Right lobe of liver (tissue), 6 donors: Measurements from ENCODE around the gene TFF3. TPM values are rescaled to one million over a fixed set of nuclear protein-coding genes. Genes with fewer than 3 reads are reported as not detected.

Experiments
- ATAC-seq, 4 donors: fragments of 200-7000 bp; cut with Tn5 transposase; one replicate each; pipeline ENCODE4 v1.9.1; 2020; ENCODE audit warnings: mild to moderate bottlenecking in 4 of 4, moderate library complexity in 4 of 4
- DNase-seq, 3 donors: peaks; one replicate each; pipeline ENCODE4 v3.0.0-alpha.2; 2020
- H3K27ac ChIP-seq, 3 donors: fragments of 200-600 bp; one replicate each; pipeline ENCODE4 v1.8.0; 2022
- H3K27me3 ChIP-seq, 2 donors: fragments of 200-600 bp; one replicate each; pipeline ENCODE4 v1.8.0; 2022
- H3K36me3 ChIP-seq, 4 donors: fragments of 200-600 bp; sonication (generic) in 1 of 4; one replicate each; pipeline versions ENCODE4 v1.5.1 to v1.8.0; 2017 to 2022; ENCODE audit warnings: control low read depth in 1 of 4
- H3K4me1 ChIP-seq, 4 donors: fragments of 200-600 bp; sonication (generic) in 1 of 4; one replicate each; pipeline versions ENCODE4 v1.5.1 to v1.8.0; 2017 to 2022; ENCODE audit warnings: control low read depth in 1 of 4
- H3K4me3 ChIP-seq, 3 donors: fragments of 200-600 bp; one replicate each; pipeline ENCODE4 v1.8.0; 2022
- H3K9me3 ChIP-seq, 4 donors: fragments of 200-600 bp; sonication (generic) in 1 of 4; one replicate each; pipeline versions ENCODE4 v1.5.1 to v1.8.0; 2017 to 2022; ENCODE audit warnings: control low read depth in 1 of 4
- POLR2A ChIP-seq: fragments of 450-650 bp; IDR thresholded peaks from one replicate; pipeline ENCODE4 v1.6.1; 2017; ENCODE audit warnings: antibody characterized with exemption, mild to moderate bottlenecking
- WGBS: methylation state at CpG from one replicate; pipeline ENCODE4 v1.1.6; 2018; ENCODE audit warnings: low coverage, low lambda C conversion rate; ENCODE audit not compliant: insufficient coverage; ENCODE audit errors: missing lambda C conversion rate; 5-methylcytosine and 5-hydroxymethylcytosine counted together
- intact Hi-C, 2 donors: fragments of 100-400 bp; cut with DNase I; formaldehyde crosslinking; loops; one replicate each; pipeline versions ENCODE4 v1.11.2 to v1.14.1; 2022
- total RNA-seq, 6 experiments: library from RNA; depleted of rRNA in 2 of 6; stranded (reverse); fragments of >200 nt in 2 of 6; fragmentation: NEBNext Ultra II Directional in 3 of 6; extraction: Animal tissue kit (Norgen Biotek cat#: 25700) in 3 of 6; gene quantifications; one replicate each; pipeline versions ENCODE4 v1.1.0 to v1.2.4, GENCODE V29; 2016 to 2023
- TF ChIP-seq, protein P1 (sequence below), 4 donors: fragments of 200-600 bp in 3 of 4; fragments of 450-650 bp in 1 of 4; IDR thresholded peaks; one replicate each; pipeline versions ENCODE4 v1.5.1 to v1.8.0; 2016 to 2022; ENCODE audit warnings: antibody characterized with exemption in 4 of 4, mild to moderate bottlenecking in 2 of 4
- donor health status: DM: no; HTN: yes; CAD: no.
- donor health status: DM: no; HTN: no; CAD: no.
- donor health status: DM: no; HTN: no; CAD: no.
- donor health status: DM: no; HTN: yes; CAD: no.
- donor health status: DM: no; HTN: yes; CAD: no.

Gene TFF3
- total RNA-seq, 6 experiments from 2014 or later = 0.88 to 6.8 (median 2.5) TPM

DNA sequence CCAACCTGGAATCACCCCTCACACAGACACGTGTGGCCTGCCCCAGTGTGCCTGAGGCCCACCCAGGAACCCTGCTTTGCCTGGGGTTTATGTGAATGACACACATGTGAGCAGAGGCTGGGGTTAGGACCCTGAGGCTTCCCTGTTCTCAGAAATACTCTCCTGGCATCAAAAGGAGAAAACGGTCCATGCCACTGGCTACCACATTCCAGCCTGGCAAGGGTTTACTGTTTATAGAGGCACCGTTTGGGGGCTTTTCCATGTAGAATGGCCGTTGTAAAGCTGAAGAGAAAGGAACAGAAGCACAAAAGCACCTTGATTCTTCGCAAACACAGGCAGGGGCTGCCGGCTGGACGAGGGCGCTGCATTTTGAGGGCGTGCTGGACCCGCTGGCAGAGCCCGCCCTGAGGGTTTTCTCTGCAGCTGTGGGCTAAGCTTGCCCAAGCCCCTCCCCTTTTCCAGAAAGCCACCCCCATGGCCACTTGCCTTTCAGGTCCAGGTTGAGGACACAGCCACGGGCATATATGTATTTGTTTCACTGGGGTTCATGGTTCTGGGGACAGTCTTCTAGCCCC is 13.0 kb downstream of the TFF3 start:
- Histone ChIP-seq H3K4me3 (no peak overlapping the region), H3K27me3 (no peaks in the 10 kb centered on the region), H3K36me3 (no peaks in the 10 kb centered on the region), H3K27ac (peak overlapping the region in 2 of 3 donors; percentile 37 to 67), H3K4me1 (no peaks in the 10 kb centered on the region), H3K9me3 (no peaks in the 10 kb centered on the region)
- ATAC-seq (no peak), DNase-seq (no peak)
- 39% methylated on average over 5 of the region's 12 CpGs for WGBS
- no peak for TF ChIP-seq POLR2A
- TF ChIP-seq, protein P1, sequence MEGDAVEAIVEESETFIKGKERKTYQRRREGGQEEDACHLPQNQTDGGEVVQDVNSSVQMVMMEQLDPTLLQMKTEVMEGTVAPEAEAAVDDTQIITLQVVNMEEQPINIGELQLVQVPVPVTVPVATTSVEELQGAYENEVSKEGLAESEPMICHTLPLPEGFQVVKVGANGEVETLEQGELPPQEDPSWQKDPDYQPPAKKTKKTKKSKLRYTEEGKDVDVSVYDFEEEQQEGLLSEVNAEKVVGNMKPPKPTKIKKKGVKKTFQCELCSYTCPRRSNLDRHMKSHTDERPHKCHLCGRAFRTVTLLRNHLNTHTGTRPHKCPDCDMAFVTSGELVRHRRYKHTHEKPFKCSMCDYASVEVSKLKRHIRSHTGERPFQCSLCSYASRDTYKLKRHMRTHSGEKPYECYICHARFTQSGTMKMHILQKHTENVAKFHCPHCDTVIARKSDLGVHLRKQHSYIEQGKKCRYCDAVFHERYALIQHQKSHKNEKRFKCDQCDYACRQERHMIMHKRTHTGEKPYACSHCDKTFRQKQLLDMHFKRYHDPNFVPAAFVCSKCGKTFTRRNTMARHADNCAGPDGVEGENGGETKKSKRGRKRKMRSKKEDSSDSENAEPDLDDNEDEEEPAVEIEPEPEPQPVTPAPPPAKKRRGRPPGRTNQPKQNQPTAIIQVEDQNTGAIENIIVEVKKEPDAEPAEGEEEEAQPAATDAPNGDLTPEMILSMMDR (IDR thresholded peaks at IDR 0.05) = no peak
- intact Hi-C loops = no loop called here

DNA sequence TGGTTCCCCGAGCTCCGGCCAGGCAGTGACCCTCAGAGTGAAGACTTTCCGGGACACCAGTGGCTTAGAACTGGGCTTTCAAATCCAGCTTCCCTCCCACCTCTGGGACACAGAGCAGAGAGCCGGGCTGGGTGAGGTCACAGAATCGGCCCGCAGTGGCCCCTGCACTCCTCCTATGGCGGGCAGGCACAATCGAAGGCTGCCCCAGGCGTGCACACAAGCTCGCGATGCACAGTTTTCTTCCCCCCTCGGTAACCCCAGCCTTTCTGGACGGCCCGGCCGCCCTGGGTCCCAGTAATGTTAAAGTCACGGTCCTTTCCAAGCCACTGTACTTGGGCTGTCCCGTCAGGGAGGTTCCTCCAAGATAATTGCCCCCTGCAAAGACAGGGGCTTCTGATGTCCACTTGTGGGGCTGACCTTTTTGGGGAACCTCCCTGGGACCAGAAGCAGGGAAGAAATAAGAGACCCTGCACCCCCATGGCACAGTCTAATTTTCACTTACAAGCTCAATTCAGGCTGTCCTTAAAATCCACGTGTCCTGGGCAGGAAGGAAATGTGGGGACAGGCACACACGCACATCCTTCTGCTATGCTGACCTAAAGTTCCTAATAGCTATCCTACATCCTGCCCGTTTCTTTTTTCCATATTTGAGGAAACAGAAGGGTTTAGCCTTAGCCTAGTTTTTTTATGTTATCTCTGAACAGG is 13.7 kb downstream of the TFF3 start:
- intact Hi-C loops = no loop called here
- Histone ChIP-seq H3K4me1 (no peaks in the 10 kb centered on the region), H3K27me3 (no peaks in the 10 kb centered on the region), H3K4me3 (no peak overlapping the region), H3K36me3 (no peaks in the 10 kb centered on the region), H3K9me3 (no peaks in the 10 kb centered on the region), H3K27ac (peak overlapping the region; percentile 47 to 67 (median 63))
- no peak for DNase-seq
- peak; percentile 62 to 82 (median 74) for ATAC-seq
- WGBS = 22% methylated on average over 2 of the region's 20 CpGs
- TF ChIP-seq, protein P1 (IDR thresholded peaks at IDR 0.05) = no peak
- no peak for TF ChIP-seq POLR2A

DNA sequence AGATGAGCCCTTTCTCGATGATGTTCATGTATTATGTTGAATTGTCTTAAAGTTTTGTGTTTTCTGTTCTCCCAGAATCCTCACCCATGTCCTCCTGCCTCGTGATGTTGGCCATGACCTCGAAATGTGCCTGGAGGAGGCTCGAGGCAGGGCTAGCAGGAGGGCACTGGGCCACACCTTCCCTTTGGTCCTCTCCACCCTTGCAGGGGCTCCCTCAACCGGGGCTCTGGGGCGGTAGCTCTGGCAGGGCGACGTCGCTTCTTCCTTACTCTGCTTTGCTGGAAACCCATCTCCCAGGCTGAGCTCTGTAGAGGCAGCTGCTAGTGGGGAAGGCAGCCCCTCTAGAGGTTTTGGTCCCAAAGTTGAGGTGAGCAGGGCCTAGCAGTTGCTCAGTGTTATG is 14.3 kb downstream of the TFF3 start:
- peak overlapping the region; percentile 47 to 67 (median 63) for H3K27ac ChIP-seq
- no peaks in the 10 kb centered on the region for H3K9me3 ChIP-seq
- intact Hi-C loops = no loop called here
- no peaks in the 10 kb centered on the region for H3K36me3 ChIP-seq
- no peak for TF ChIP-seq POLR2A
- TF ChIP-seq, protein P1 (IDR thresholded peaks at IDR 0.05) = no peak
- H3K4me1 ChIP-seq = no peaks in the 10 kb centered on the region
- no peaks in the 10 kb centered on the region for H3K27me3 ChIP-seq
- DNase-seq = peak in 1 of 3 donors; percentile 33
- H3K4me3 ChIP-seq = no peak overlapping the region
- 77% methylated on average over 3 of the region's 9 CpGs for WGBS
- peak in 1 of 4 donors; percentile 5 for ATAC-seq

DNA sequence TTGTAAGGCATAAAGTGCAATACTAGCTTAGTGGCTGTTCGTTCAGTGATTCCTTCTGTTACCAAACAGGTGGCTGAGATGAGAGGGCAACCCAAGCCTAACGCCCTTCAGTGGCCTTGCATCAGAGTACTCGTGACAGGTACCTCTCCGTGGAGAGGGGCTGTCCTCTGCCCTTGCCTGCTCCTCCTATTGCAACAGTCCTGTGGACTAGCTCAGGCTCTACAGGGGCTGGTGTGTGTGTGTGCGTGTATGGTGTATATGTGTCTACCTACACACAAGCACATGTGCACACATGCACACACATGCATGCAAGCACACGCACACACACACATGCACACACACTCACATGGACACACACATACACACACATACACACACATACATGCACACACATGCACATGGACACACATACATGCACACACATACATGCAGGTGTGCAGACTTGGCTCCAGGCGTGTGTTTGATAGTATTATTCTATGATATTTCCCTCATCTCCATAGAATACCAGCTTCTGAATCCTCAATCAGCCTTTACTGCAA is 15.1 kb downstream of the TFF3 start:
- Histone ChIP-seq H3K27me3 (no peaks in the 10 kb centered on the region), H3K27ac (no peak overlapping the region), H3K4me3 (no peak overlapping the region), H3K9me3 (no peaks in the 10 kb centered on the region), H3K36me3 (no peaks in the 10 kb centered on the region), H3K4me1 (no peaks in the 10 kb centered on the region)
- WGBS = 54% methylated on average over 6 of the region's 7 CpGs
- ATAC-seq = no peak
- TF ChIP-seq, protein P1 (IDR thresholded peaks at IDR 0.05) = no peak
- no peak for TF ChIP-seq POLR2A
- intact Hi-C loops = no loop called here
- peak in 1 of 3 donors; percentile 12 for DNase-seq
